ENCODE results near the gene RITA1.
"Not testable (repeated sequence)": the region's sequence is repeated elsewhere in the genome, so short reads cannot be mapped to it uniquely, and the experiment has no call there.

The RITA1 gene

DNA sequence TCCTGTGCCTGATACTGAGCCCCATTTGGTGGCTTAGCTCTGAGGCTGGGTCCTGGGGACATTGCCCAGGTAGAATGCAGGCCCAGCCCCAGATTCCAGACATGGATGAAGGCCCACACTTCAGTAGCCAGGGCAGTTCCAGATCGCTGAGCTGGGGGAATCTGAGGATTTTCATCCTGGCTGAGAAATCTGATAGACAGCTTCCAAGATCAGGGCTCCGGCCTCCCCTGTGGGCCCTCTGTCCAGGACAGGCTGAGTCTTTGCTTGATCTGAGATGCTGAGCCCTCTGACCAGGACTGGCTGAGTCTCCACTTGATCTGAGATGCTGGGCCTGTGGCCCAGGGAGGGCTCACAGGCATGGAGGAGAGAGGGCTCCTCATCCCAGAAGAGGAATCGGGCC lies 46.7 kb upstream of the RITA1 start:
- H3K79me2 ChIP-seq: peaks cover 13% of the 10 kb centered on the region
- H3K27me3 ChIP-seq (ENCODE audit: control insufficient read depth, insufficient read depth, low read length): no peaks in the 10 kb centered on the region
- H3K4me1 ChIP-seq: peaks cover 70% of the 10 kb centered on the region
- no peaks in the 10 kb centered on the region for H3K36me3 ChIP-seq (ENCODE audit: control insufficient read depth, insufficient read depth, low read length)
- H3K4me3 ChIP-seq (ENCODE audit: low read depth, low read length): no peak overlapping the region
- H3K4me2 ChIP-seq (ENCODE audit: low read length): peak overlapping the region; percentile 47
- peak overlapping the region; percentile 96 for H3K27ac ChIP-seq
- TF ChIP-seq, protein P1, sequence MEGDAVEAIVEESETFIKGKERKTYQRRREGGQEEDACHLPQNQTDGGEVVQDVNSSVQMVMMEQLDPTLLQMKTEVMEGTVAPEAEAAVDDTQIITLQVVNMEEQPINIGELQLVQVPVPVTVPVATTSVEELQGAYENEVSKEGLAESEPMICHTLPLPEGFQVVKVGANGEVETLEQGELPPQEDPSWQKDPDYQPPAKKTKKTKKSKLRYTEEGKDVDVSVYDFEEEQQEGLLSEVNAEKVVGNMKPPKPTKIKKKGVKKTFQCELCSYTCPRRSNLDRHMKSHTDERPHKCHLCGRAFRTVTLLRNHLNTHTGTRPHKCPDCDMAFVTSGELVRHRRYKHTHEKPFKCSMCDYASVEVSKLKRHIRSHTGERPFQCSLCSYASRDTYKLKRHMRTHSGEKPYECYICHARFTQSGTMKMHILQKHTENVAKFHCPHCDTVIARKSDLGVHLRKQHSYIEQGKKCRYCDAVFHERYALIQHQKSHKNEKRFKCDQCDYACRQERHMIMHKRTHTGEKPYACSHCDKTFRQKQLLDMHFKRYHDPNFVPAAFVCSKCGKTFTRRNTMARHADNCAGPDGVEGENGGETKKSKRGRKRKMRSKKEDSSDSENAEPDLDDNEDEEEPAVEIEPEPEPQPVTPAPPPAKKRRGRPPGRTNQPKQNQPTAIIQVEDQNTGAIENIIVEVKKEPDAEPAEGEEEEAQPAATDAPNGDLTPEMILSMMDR (IDR thresholded peaks at IDR 0.05): no peak
- no peaks in the 10 kb centered on the region for H3K9me3 ChIP-seq (ENCODE audit: control insufficient read depth, low read length)
- no peak overlapping the region for H3K9ac ChIP-seq
- H2AFZ ChIP-seq: peak overlapping the region; percentile 27

DNA sequence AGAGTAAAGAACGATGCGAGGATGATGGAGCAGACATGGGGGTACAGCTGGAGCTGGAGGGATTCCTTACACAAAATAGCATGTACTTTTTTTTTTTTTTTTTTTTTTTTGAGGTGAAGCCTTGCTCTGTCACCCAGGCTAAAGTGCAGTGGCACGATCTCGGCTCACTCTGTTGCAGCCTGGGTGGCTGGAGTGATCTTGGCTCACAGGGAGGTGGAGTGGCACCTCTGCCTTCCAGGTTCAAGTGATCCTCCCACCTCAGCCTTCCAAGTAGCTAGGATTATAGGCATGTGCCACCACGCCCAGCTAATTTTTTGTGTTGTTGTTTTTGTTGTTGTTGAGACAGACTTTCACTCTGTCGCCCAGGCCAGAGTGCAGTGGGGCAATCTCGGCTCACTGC lies 44.8 kb upstream of the RITA1 start:
- Histone ChIP-seq H3K9me3 (ENCODE audit: control insufficient read depth, low read length) (no peaks in the 10 kb centered on the region), H3K27me3 (ENCODE audit: control insufficient read depth, insufficient read depth, low read length) (no peaks in the 10 kb centered on the region), H2AFZ (peak overlapping the region; percentile 58), H3K79me2 (no peaks in the 10 kb centered on the region), H3K4me3 (ENCODE audit: low read depth, low read length) (no peak overlapping the region), H3K4me2 (ENCODE audit: low read length) (no peak overlapping the region), H3K27ac (peak overlapping the region; percentile 96), H3K36me3 (ENCODE audit: control insufficient read depth, insufficient read depth, low read length) (no peaks in the 10 kb centered on the region), H3K4me1 (peaks cover 70% of the 10 kb centered on the region), H3K9ac (no peak overlapping the region)
- TF ChIP-seq, protein P1 (IDR thresholded peaks at IDR 0.05): no peak

DNA sequence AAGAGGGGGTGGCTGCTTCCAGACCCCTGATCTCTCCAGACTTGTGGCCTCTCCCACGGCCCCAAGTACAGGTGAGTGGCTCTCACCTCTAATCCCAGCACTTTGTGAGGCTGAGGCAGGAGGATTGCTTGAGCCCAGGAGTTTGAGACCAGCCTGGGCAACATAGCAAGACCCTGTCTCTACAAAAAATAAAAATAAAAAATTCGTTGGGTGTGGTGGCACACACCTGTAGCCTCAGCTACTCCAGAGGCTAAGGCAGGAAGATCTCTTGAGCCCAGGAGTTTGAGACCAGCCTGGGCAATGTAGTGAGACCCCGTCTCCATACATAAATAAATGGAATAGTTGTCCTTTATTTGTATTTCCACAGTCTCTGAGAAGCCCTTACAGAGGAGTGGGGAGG lies 43.8 kb upstream of the RITA1 start:
- not testable (repeated sequence) for H3K4me3 ChIP-seq (ENCODE audit: low read depth, low read length); H3K79me2 ChIP-seq; H2AFZ ChIP-seq; H3K9ac ChIP-seq; H3K36me3 ChIP-seq (ENCODE audit: control insufficient read depth, insufficient read depth, low read length); H3K9me3 ChIP-seq (ENCODE audit: control insufficient read depth, low read length); H3K4me2 ChIP-seq (ENCODE audit: low read length); H3K27me3 ChIP-seq (ENCODE audit: control insufficient read depth, insufficient read depth, low read length)
- H3K27ac ChIP-seq: peak overlapping the region; percentile 96
- peaks cover 65% of the 10 kb centered on the region for H3K4me1 ChIP-seq

DNA sequence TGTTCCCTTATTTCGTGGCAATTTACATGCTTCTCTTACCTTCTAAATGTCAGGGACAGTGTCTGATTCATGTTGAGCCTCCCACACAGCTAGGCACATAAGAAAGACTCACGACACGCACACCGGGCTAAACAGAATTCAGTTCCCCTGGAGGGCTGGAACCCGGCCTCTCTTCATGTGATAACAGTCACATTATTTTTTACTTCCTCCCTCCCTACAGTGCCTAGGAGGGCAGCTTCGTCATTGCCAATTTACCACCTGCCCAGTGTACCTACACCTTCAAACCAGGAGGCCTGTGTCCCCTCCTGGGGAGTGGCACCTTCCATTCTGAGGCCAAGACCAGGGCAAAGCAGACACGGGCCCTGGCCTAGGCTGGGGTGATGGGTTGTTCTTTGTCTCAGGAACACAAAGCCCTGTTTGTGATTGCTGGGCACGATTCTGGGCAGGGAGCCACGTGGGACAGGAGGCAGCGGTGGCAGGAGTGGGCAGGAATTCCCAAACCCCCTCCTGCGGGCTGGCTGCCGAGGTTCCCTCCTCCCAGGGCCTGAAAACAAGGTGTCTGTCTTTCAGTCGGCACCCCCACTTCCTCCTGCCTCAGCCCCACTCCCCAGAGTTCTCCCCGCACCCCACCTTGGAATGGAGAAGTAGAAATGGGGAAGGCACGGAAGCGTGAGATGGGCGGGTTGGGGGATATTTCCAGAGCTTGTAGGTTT lies 43.2 kb upstream of the RITA1 start:
- TF ChIP-seq, protein P1 (IDR thresholded peaks at IDR 0.05): no peak
- Histone ChIP-seq H3K4me1 (peaks cover 59% of the 10 kb centered on the region), H3K9me3 (ENCODE audit: control insufficient read depth, low read length) (no peaks in the 10 kb centered on the region), H3K9ac (no peak overlapping the region), H3K4me3 (ENCODE audit: low read depth, low read length) (no peak overlapping the region), H3K27ac (peak overlapping the region; percentile 96), H2AFZ (peak overlapping the region; percentile 80), H3K4me2 (ENCODE audit: low read length) (no peak overlapping the region), H3K79me2 (no peaks in the 10 kb centered on the region), H3K27me3 (ENCODE audit: control insufficient read depth, insufficient read depth, low read length) (no peaks in the 10 kb centered on the region), H3K36me3 (ENCODE audit: control insufficient read depth, insufficient read depth, low read length) (no peaks in the 10 kb centered on the region)

DNA sequence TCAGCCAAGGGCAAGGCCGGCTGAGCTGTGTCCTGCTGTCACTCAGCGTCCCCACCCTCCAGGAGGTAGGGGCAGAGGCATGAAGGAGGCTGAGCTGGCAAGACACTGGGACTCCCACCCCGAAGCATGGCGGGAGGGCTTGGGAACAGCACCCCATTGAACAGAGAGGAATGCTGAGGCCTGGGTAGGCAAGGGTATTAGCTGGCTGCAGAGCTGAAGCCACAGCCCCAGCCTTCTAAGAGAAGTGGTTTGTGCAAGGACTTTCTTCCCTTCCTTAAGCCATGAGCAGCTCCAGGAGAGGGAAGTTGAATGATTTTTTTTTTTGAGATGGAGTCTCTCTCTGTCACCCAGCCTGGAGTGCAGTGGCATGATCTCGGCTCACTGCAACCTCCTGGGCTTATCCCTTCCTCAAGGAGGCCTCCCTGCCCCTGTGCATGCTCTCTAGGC lies 42.6 kb upstream of the RITA1 start:
- Histone ChIP-seq H3K79me2 (no peaks in the 10 kb centered on the region), H3K4me1 (peaks cover 53% of the 10 kb centered on the region), H3K4me2 (ENCODE audit: low read length) (no peak overlapping the region), H3K27ac (peak overlapping the region; percentile 96), H3K27me3 (ENCODE audit: control insufficient read depth, insufficient read depth, low read length) (no peaks in the 10 kb centered on the region), H3K9ac (no peak overlapping the region), H3K9me3 (ENCODE audit: control insufficient read depth, low read length) (no peaks in the 10 kb centered on the region), H3K36me3 (ENCODE audit: control insufficient read depth, insufficient read depth, low read length) (no peaks in the 10 kb centered on the region), H3K4me3 (ENCODE audit: low read depth, low read length) (no peak overlapping the region), H2AFZ (peak overlapping the region; percentile 80)
- TF ChIP-seq, protein P1 (IDR thresholded peaks at IDR 0.05): no peak
